ENCODE data around the gene PWWP2B. TPM values are rescaled to one million over a fixed set of nuclear protein-coding genes. Genes with fewer than 3 reads are reported as not detected.
A peak's percentile ranks its signal among the peaks of the same experiment; 100 is the strongest.

The PWWP2B gene
- total and polyA plus RNA-seq, 2 of the 13 experiments (the other 11 are each of a cell fraction or from before 2014, with no cell fraction given), result 2.3 to 4.7 TPM

DNA sequence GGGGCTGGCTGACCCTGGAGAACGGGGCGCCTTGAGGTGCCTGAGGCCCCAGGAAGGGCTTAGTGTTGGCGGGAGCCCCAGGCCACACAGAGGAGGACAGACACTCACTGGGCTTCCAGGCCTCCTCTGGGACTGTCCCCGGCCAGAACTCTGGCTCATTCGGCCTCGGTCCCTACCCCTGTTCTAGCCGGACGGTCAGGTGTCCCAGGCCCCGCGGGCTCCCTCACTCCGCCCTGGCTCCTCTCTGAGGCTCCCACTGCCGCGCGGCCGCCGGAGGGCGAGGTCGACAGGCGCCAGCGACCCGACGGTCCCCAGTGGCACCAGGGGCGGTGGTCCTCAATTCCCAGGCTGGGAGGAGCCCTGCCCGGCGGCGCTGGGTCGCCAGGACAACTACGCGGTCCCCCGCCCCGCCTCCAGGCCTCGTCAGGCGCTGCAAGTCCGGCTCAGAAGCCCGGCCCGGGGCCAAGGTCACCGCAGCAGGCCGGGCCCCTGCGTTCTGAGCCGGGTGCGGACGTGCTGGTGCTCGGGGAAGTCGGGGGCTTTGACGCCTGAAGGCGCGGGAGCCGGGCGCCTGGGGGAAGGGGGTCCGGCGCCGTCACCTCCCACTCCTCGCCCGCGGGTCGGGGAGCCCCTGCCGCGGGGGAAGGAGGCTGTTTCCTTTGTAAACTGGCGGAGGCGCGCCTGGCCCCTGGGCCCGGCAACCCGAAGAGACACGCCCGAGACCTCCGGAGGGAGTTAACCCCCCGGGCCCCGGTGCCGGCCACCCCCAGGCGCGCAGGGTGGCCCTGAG lies 1.1 kb upstream of the PWWP2B start (continued):
- TF ChIP-seq FOXA3 (CRISPR knock-in tag; IDR thresholded peaks at IDR 0.05), result peak; percentile 37; the same call in 1 of the 2 replicates
- TF ChIP-seq ZMAT3 (CRISPR knock-in tag; conservative IDR thresholded peaks at IDR 0.05), result peak; percentile 87
- TF ChIP-seq GABPB1 (CRISPR knock-in tag; IDR thresholded peaks at IDR 0.05), result peak; percentile 63; the same call in 1 of the 2 replicates
- no peak for TF ChIP-seq ZNF354B (CRISPR knock-in tag; IDR thresholded peaks at IDR 0.05)
- 0 out of 2 replicates have a peak, but pooled peaks have one; percentile 39 for TF ChIP-seq ZNF224 (CRISPR knock-in tag; IDR thresholded peaks at IDR 0.05)
- TF ChIP-seq U2AF2 (IDR thresholded peaks at IDR 0.05; ENCODE audit: low read depth, low read length), result no peak
- no peak for TF ChIP-seq ZNF75D (CRISPR knock-in tag; IDR thresholded peaks at IDR 0.05; ENCODE audit: borderline replicate concordance)
- TF ChIP-seq YY1 (IDR thresholded peaks at IDR 0.05; ENCODE audit: insufficient read depth, insufficient replicate concordance, low read depth, low read length), result no peak
- no peak for TF ChIP-seq SNRNP70 (IDR thresholded peaks at IDR 0.05; ENCODE audit: low read depth, low read length)
- TF ChIP-seq, protein P1, sequence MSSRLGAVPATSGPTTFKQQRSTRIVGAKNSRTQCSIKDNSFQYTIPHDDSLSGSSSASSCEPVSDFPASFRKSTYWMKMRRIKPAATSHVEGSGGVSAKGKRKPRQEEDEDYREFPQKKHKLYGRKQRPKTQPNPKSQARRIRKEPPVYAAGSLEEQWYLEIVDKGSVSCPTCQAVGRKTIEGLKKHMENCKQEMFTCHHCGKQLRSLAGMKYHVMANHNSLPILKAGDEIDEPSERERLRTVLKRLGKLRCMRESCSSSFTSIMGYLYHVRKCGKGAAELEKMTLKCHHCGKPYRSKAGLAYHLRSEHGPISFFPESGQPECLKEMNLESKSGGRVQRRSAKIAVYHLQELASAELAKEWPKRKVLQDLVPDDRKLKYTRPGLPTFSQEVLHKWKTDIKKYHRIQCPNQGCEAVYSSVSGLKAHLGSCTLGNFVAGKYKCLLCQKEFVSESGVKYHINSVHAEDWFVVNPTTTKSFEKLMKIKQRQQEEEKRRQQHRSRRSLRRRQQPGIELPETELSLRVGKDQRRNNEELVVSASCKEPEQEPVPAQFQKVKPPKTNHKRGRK (CRISPR knock-in tag; IDR thresholded peaks at IDR 0.05), result no peak
- peak; percentile 65 for TF ChIP-seq ZNF607 (CRISPR knock-in tag; IDR thresholded peaks at IDR 0.05; ENCODE audit: borderline replicate concordance)
- peak; percentile 46; the same call in 1 of the 2 replicates for TF ChIP-seq RXRB (CRISPR knock-in tag; IDR thresholded peaks at IDR 0.05; ENCODE audit: borderline replicate concordance)
- no peak for TF ChIP-seq HNF4G (IDR thresholded peaks at IDR 0.05; ENCODE audit: borderline replicate concordance, low read depth, low read length)
- TF ChIP-seq HNF4G (CRISPR knock-in tag; IDR thresholded peaks at IDR 0.05; ENCODE audit: borderline replicate concordance, low read depth), result 0 out of 2 replicates have a peak, but pooled peaks have one; percentile 40
- TF ChIP-seq ZNF746 (CRISPR knock-in tag; IDR thresholded peaks at IDR 0.05), result no peak
- peak; percentile 69; the same call in 1 of the 2 replicates for TF ChIP-seq KLF6 (CRISPR knock-in tag; IDR thresholded peaks at IDR 0.05)
- TF ChIP-seq, protein P2, sequence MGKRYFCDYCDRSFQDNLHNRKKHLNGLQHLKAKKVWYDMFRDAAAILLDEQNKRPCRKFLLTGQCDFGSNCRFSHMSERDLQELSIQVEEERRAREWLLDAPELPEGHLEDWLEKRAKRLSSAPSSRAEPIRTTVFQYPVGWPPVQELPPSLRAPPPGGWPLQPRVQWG (CRISPR knock-in tag; IDR thresholded peaks at IDR 0.05; ENCODE audit: borderline replicate concordance, low read depth), result no peak
- no peak for TF ChIP-seq ZSCAN25 (CRISPR knock-in tag; IDR thresholded peaks at IDR 0.05)
- TF ChIP-seq TCF7 (IDR thresholded peaks at IDR 0.05; ENCODE audit: low read depth), result no peak
- TF ChIP-seq ZNF350 (CRISPR knock-in tag; IDR thresholded peaks at IDR 0.05; ENCODE audit: borderline replicate concordance, low read depth), result peak; percentile 16; the same call in 1 of the 2 replicates
- TF ChIP-seq, protein P3, sequence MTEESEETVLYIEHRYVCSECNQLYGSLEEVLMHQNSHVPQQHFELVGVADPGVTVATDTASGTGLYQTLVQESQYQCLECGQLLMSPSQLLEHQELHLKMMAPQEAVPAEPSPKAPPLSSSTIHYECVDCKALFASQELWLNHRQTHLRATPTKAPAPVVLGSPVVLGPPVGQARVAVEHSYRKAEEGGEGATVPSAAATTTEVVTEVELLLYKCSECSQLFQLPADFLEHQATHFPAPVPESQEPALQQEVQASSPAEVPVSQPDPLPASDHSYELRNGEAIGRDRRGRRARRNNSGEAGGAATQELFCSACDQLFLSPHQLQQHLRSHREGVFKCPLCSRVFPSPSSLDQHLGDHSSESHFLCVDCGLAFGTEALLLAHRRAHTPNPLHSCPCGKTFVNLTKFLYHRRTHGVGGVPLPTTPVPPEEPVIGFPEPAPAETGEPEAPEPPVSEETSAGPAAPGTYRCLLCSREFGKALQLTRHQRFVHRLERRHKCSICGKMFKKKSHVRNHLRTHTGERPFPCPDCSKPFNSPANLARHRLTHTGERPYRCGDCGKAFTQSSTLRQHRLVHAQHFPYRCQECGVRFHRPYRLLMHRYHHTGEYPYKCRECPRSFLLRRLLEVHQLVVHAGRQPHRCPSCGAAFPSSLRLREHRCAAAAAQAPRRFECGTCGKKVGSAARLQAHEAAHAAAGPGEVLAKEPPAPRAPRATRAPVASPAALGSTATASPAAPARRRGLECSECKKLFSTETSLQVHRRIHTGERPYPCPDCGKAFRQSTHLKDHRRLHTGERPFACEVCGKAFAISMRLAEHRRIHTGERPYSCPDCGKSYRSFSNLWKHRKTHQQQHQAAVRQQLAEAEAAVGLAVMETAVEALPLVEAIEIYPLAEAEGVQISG (CRISPR knock-in tag; IDR thresholded peaks at IDR 0.05), result no peak; the same call in 1 of the 2 replicates
- TF ChIP-seq BRD4 (CRISPR knock-in tag; IDR thresholded peaks at IDR 0.05), result 0 out of 2 replicates have a peak, but pooled peaks have one; percentile 51
- no peak for TF ChIP-seq ARNT (IDR thresholded peaks at IDR 0.05)
- TF ChIP-seq ZNF879 (CRISPR knock-in tag; IDR thresholded peaks at IDR 0.05), result no peak
